Endothelial cell of umbilical vein (primary cell): ENCODE measurements around the gene CENATAC. TPM values are rescaled to one million over a fixed set of nuclear protein-coding genes. Genes with fewer than 3 reads are reported as not detected.

Experiments used
- BruUV-seq: library from RNA; stranded (reverse); fragments of 400-500 nt; replicated peaks from 2 replicates; lab custom pipeline; 2021; lab: Mats Ljungman, UMichigan
- CTCF ChIA-PET: fragments of 300-600, 350-600 bp; sonication (Branson Sonifier 250); formaldehyde crosslinking; loops from one replicate; lab custom pipeline; 2021; ENCODE audit warnings: antibody characterized with exemption, inconsistent platforms; lab: Charles Lee
- POLR2A ChIA-PET: fragments of 300-600, 350-600 bp; sonication (Branson Sonifier 250); formaldehyde crosslinking; loops from one replicate; lab custom pipeline; 2021; ENCODE audit warnings: antibody characterized with exemption, inconsistent platforms; lab: Charles Lee
- DNase-seq: peaks from one replicate; pipeline ENCODE4 v3.0.0-alpha.2; 2011; ENCODE audit warnings: low read depth, low spot score
- FAIRE-seq: peaks from 2 replicates; lab custom pipeline; 2011; peaks lifted over from hg19 to GRCh38; lab: Jason Lieb, UNC
- H2AFZ ChIP-seq: 2 replicates; pipeline ENCODE4 v1.6.0; 2012; ENCODE audit warnings: low read depth, low read length, control low read depth, inconsistent platforms
- H3K27ac ChIP-seq: 2 replicates; pipeline ENCODE4 v1.5.1; 2011; ENCODE audit warnings: low read depth, mild to moderate bottlenecking, control low read depth, low read length, moderate library complexity; ENCODE audit not compliant: insufficient read depth
- H3K27me3 ChIP-seq, 2 experiments: 2 replicates each; pipeline versions ENCODE4 v1.6.0 to v1.6.1; 2011; ENCODE audit warnings: low read length in 2 of 2, mixed read lengths in 1 of 2; ENCODE audit not compliant: control insufficient read depth in 2 of 2, insufficient read depth in 2 of 2
- H3K36me3 ChIP-seq, 2 experiments: 2 replicates in 1 of 2; 3 replicates in 1 of 2; pipeline ENCODE4 v1.5.1; 2011; ENCODE audit warnings: low read length in 2 of 2, mild to moderate bottlenecking in 1 of 2, moderate library complexity in 1 of 2; ENCODE audit not compliant: control insufficient read depth in 2 of 2, insufficient read depth in 2 of 2; ENCODE audit errors: extremely low read depth in 1 of 2
- H3K4me1 ChIP-seq: 3 replicates; pipeline ENCODE4 v1.5.1; 2011; ENCODE audit warnings: mild to moderate bottlenecking, low read length; ENCODE audit not compliant: control insufficient read depth, insufficient read depth; ENCODE audit errors: extremely low read depth
- H3K4me2 ChIP-seq: 2 replicates; pipeline ENCODE4 v1.6.1; 2011; ENCODE audit warnings: low read length, control low read depth, mixed read lengths; ENCODE audit not compliant: insufficient read depth
- H3K4me3 ChIP-seq, 3 experiments: fragments of 200-600 bp in 1 of 3; sonication (generic), shearing (Covaris generic) in 1 of 3; replicated peaks in 1 of 3; 2 replicates each; pipeline ENCODE4 v1.5.1; 2011 to 2016; ENCODE audit warnings: control low read depth in 3 of 3, low read length in 3 of 3, mild to moderate bottlenecking in 2 of 3, inconsistent platforms in 1 of 3, low read depth in 1 of 3, moderate library complexity in 1 of 3; ENCODE audit not compliant: insufficient read depth in 1 of 3
- H3K79me2 ChIP-seq: 2 replicates; pipeline ENCODE4 v1.6.0; 2012; ENCODE audit warnings: low read length, inconsistent platforms; ENCODE audit not compliant: control insufficient read depth, insufficient read depth
- H3K9ac ChIP-seq: replicated peaks from 2 replicates; pipeline ENCODE3; 2011; ENCODE audit warnings: low read length, control low read depth; ENCODE audit not compliant: insufficient read depth; ENCODE audit errors: extremely low read depth
- H3K9me1 ChIP-seq: replicated peaks from 3 replicates; pipeline ENCODE4 v1.6.0; 2011; ENCODE audit warnings: mild to moderate bottlenecking, low read length; ENCODE audit not compliant: control insufficient read depth, insufficient read depth; ENCODE audit errors: extremely low read depth
- H3K9me3 ChIP-seq: replicated peaks from 2 replicates; pipeline ENCODE4 v1.5.1; 2012; ENCODE audit warnings: low read length, inconsistent platforms; ENCODE audit not compliant: control insufficient read depth, insufficient read depth
- H4K20me1 ChIP-seq: replicated peaks from 2 replicates; pipeline ENCODE3; 2011; ENCODE audit warnings: mild to moderate bottlenecking, low read length; ENCODE audit not compliant: control insufficient read depth, insufficient read depth; ENCODE audit errors: extremely low read depth
- CTCF ChIP-seq, 2 donors: IDR thresholded peaks; 1 replicate in 1 of 2; 2 replicates in 1 of 2; pipeline ENCODE4 v1.5.1; 2011; ENCODE audit warnings: low read length in 2 of 2, mild to moderate bottlenecking in 2 of 2, moderate library complexity in 2 of 2, control low read depth in 1 of 2, inconsistent platforms in 1 of 2, low read depth in 1 of 2; ENCODE audit not compliant: insufficient read depth in 1 of 2; ENCODE audit errors: extremely low read depth in 1 of 2
- EZH2 ChIP-seq: IDR thresholded peaks from 2 replicates; pipeline ENCODE4 v1.6.1; 2012; ENCODE audit warnings: borderline replicate concordance, low read depth, mild to moderate bottlenecking, moderate library complexity, low read length, inconsistent platforms; ENCODE audit not compliant: severe bottlenecking
- FOS ChIP-seq: IDR thresholded peaks from 2 replicates; pipeline ENCODE4 v1.6.1; 2011; ENCODE audit warnings: mild to moderate bottlenecking, low read length, moderate library complexity, borderline replicate concordance; ENCODE audit not compliant: insufficient read depth
- GATA2 ChIP-seq: IDR thresholded peaks from 2 replicates; pipeline ENCODE4 v1.7.0; 2011; ENCODE audit warnings: low read depth, mild to moderate bottlenecking, moderate library complexity, mixed read lengths, low read length; ENCODE audit not compliant: insufficient read length, insufficient read depth
- JUN ChIP-seq: IDR thresholded peaks from 2 replicates; pipeline ENCODE4 v1.6.1; 2011; ENCODE audit warnings: borderline replicate concordance, low read depth; ENCODE audit not compliant: insufficient read length, insufficient read depth
- MAX ChIP-seq: IDR thresholded peaks from 2 replicates; pipeline ENCODE4 v1.6.1; 2011; ENCODE audit not compliant: insufficient read depth, insufficient read length
- MYC ChIP-seq: IDR thresholded peaks from one replicate; pipeline ENCODE4 v1.6.1; 2011; ENCODE audit warnings: mild to moderate bottlenecking, low read depth, low read length
- POLR2A ChIP-seq: IDR thresholded peaks from 2 replicates; pipeline ENCODE4 v1.6.1; 2012; ENCODE audit warnings: low read depth, mild to moderate bottlenecking, control low read depth, low read length
- POLR2AphosphoS5 ChIP-seq: IDR thresholded peaks from 2 replicates; pipeline ENCODE4 v1.6.1; 2012; ENCODE audit warnings: low read depth, mild to moderate bottlenecking, control low read depth, low read length, moderate library complexity; ENCODE audit not compliant: insufficient read depth
- dilution Hi-C: fragments of 300-500 bp; cut with MboI; formaldehyde crosslinking; loops from one replicate; pipeline ENCODE4 v1.15.0; 2019; ENCODE audit warnings: low sequenced_read_pairs; ENCODE audit not compliant: extremely low pct_ligation_motif_present
- intact Hi-C: fragments of 100-400 bp; cut with micrococcal nuclease; formaldehyde crosslinking; loops from one replicate; pipeline ENCODE4 v1.10.0; 2022
- polyA plus RNA-seq, 4 experiments: library from polyadenylated mRNA; depleted of rRNA in 3 of 4; stranded (reverse) in 3 of 4; unstranded in 1 of 4; fragments of >200 nt; gene quantifications; 2 replicates each; pipeline versions ENCODE4 v1.2.1 to v1.2.3, GENCODE V29; 2011 to 2012; ENCODE audit warnings: missing spikeins in 1 of 4
- total RNA-seq: library from RNA; stranded (reverse); gene quantifications from 2 replicates; pipeline ENCODE4 v1.2.3, GENCODE V29; 2021

Gene CENATAC
- total and polyA plus RNA-seq, 2 donors (not counting 3 experiments of a cell fraction or from before 2014, with no cell fraction given), result 14.2 to 41.8 TPM

- no peak overlapping the region for H3K27ac ChIP-seq
- H3K9me3 ChIP-seq, result no peaks in the 10 kb centered on the region
- H3K4me3 ChIP-seq, result no peak overlapping the region
- ChIA-PET POLR2A (no interaction called here), CTCF (no interaction called here)
- dilution Hi-C loops (no loop called here), intact Hi-C loops (no loop called here)
- H3K4me2 ChIP-seq, result no peak overlapping the region
- H3K79me2 ChIP-seq, result peaks cover 31% of the 10 kb centered on the region
- H3K27me3 ChIP-seq, result no peaks in the 10 kb centered on the region
- no peaks in the 10 kb centered on the region for H4K20me1 ChIP-seq
- DNase-seq, result no peak
- TF ChIP-seq POLR2A, result no peak
- TF ChIP-seq FOS, result no peak
- no peak for TF ChIP-seq EZH2
- TF ChIP-seq MAX, result no peak
- no peak for TF ChIP-seq GATA2
- TF ChIP-seq CTCF (IDR thresholded peaks at IDR 0.05; ENCODE audit: extremely low read depth in 1 of 2, insufficient read depth in 1 of 2, low read depth in 1 of 2, low read length in 2 of 2), result no peak
- TF ChIP-seq MYC, result no peak
- TF ChIP-seq JUN, result no peak
- TF ChIP-seq POLR2AphosphoS5, result no peak
- BruUV-seq, result no TSS peak
- FAIRE-seq, result no peak
- no peak overlapping the region for H3K9ac ChIP-seq
- H3K4me1 ChIP-seq, result peaks cover 27% of the 10 kb centered on the region
- H2AFZ ChIP-seq, result no peak overlapping the region
- no peaks in the 10 kb centered on the region for H3K9me1 ChIP-seq
- H3K36me3 ChIP-seq, result peaks cover 6 to 18% of the 10 kb centered on the region in 2 experiments
Observed at GRCh38 chr11:119021631-119022030, 23.7 kb downstream of the CENATAC start.
